ENCODE measurements around the gene SLC35A4.

The SLC35A4 gene

DNA sequence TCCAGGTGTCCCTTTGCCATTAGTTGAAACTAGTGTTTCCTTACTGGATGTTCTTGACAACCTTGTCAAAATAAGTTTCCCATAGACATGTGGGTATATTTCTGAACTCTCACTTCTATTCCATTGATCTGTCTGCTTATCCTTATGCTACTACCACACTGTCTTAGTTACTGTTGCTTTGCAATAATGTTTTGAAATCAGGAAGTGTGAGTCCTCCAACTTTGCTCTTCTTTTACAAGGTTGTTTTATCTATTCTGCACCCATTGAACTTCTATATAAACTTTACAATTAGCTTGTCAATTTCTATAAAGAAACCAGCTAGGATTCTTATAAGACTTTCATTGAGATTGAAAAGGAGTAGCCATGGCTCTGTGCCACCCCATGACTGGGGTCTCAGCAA lies 44.1 kb downstream of the SLC35A4 start:
- H3K4me3 ChIP-seq (ENCODE audit: low read depth, low read length), result no peak overlapping the region

DNA sequence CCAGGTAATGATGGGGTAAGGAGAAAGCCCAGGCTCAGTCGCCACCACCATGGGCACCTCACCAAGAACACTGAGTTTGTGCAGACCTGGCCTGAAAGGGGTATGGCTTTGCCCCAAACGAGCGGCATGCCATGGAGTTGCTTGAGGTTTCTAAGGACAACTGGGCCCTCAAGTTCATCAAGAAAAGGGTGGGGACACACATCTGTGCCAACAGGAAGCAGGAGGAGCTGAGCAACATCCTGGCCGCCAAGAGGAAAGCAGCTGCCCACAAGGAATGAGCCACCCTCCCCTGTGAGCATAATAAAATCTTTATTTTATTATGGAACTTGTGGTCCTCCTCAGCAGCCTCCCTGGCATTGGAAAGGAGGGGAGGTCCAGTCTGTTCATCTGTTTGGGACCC lies 44.5 kb downstream of the SLC35A4 start:
- TF ChIP-seq, protein P1, sequence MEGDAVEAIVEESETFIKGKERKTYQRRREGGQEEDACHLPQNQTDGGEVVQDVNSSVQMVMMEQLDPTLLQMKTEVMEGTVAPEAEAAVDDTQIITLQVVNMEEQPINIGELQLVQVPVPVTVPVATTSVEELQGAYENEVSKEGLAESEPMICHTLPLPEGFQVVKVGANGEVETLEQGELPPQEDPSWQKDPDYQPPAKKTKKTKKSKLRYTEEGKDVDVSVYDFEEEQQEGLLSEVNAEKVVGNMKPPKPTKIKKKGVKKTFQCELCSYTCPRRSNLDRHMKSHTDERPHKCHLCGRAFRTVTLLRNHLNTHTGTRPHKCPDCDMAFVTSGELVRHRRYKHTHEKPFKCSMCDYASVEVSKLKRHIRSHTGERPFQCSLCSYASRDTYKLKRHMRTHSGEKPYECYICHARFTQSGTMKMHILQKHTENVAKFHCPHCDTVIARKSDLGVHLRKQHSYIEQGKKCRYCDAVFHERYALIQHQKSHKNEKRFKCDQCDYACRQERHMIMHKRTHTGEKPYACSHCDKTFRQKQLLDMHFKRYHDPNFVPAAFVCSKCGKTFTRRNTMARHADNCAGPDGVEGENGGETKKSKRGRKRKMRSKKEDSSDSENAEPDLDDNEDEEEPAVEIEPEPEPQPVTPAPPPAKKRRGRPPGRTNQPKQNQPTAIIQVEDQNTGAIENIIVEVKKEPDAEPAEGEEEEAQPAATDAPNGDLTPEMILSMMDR (IDR thresholded peaks at IDR 0.05; ENCODE audit: low read depth, low read length, missing control alignments), result no peak
- DNase-seq (ENCODE audit: low read depth), result no peak
- H3K4me3 ChIP-seq (ENCODE audit: low read depth, low read length), result no peak overlapping the region

More for the DNA sequence above, 44.1 kb downstream of the SLC35A4 start:
- no peak for DNase-seq (ENCODE audit: low read depth)
- TF ChIP-seq, protein P1 (IDR thresholded peaks at IDR 0.05; ENCODE audit: low read depth, low read length, missing control alignments), result no peak

DNA sequence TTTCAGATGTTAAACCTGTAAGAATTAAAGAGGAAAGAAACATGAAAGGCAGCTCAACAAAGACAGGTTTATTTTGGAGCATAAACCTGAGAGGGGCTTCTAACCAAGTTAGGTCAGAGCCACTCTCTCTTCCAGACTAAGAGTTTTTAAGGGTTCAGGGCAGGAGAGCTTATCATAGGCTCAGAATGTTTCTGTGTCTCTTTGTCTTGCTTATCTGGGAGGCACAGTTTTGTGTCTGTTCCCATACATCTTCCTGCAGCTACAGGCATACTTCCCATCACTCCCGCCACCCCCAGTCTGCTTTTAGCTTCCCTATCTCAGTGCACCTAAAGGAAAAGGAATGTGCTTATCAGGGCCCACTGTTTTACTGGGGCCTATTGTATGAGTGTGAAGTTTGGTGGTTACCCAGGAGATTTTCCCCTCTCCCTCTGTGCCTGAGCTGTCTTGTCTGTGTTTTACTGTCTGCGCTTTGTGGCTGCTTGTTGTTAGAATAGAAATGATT lies 46.4 kb downstream of the SLC35A4 start:
- no peak for DNase-seq (ENCODE audit: low read depth)
- no peak overlapping the region for H3K4me3 ChIP-seq (ENCODE audit: low read depth, low read length)
- TF ChIP-seq, protein P1 (IDR thresholded peaks at IDR 0.05; ENCODE audit: low read depth, low read length, missing control alignments), result no peak

Data from GM12864 (cell line).